Thyroid gland (tissue), 4 donors: ENCODE results near the gene TMSB10. TPM values are rescaled to one million over a fixed set of nuclear protein-coding genes. Genes with fewer than 3 reads are reported as not detected.
A peak's percentile ranks its signal among the peaks of the same experiment; 100 is the strongest.

Experiments used
- DNase-seq, 2 donors: peaks; one replicate each; pipeline ENCODE4 v3.0.0-alpha.2; 2019
- H3K27ac ChIP-seq, 3 donors: fragments of 200-600 bp; sonication (generic); 1 replicate in 2 of 3; 2 replicates in 1 of 3; pipeline ENCODE4 v1.5.1; 2016 to 2019; ENCODE audit warnings: mild to moderate bottlenecking in 1 of 3, moderate library complexity in 1 of 3
- H3K27me3 ChIP-seq: fragments of 200-600 bp; sonication (generic); one replicate; pipeline ENCODE4 v1.5.1; 2019
- H3K36me3 ChIP-seq, 2 donors: fragments of 200-600 bp; sonication (generic); one replicate each; pipeline ENCODE4 v1.5.1; 2016 to 2019
- H3K4me1 ChIP-seq, 2 donors: fragments of 200-600 bp; sonication (generic); one replicate each; pipeline ENCODE4 v1.5.1; 2017 to 2019
- H3K4me3 ChIP-seq, 3 donors: fragments of 200-600 bp; sonication (generic); replicated peaks in 1 of 3; 1 replicate in 2 of 3; 2 replicates in 1 of 3; pipeline ENCODE4 v1.5.1; 2016; ENCODE audit warnings: mild to moderate bottlenecking in 1 of 3
- H3K9me3 ChIP-seq: fragments of 200-600 bp; sonication (generic); one replicate; pipeline ENCODE4 v1.5.1; 2017
- POLR2A ChIP-seq, 2 donors: fragments of 450-650 bp; IDR thresholded peaks; one replicate each; pipeline ENCODE4 v1.6.1; 2017; ENCODE audit warnings: antibody characterized with exemption in 2 of 2, mild to moderate bottlenecking in 2 of 2, moderate library complexity in 1 of 2
- WGBS, 2 donors: methylation state at CpG; one replicate each; pipeline ENCODE4 v1.1.5; 2017; 5-methylcytosine and 5-hydroxymethylcytosine counted together
- intact Hi-C: fragments of 100-400 bp; cut with DNase I; formaldehyde crosslinking; loops from one replicate; pipeline ENCODE4 v1.15.1; 2023
- total RNA-seq, 4 donors: library from RNA; depleted of rRNA; stranded (reverse); fragments of >200 nt; gene quantifications; one replicate each; pipeline ENCODE4 v1.2.3, GENCODE V29; 2016
- TF ChIP-seq, protein P1 (sequence below), 6 experiments: fragments of 200-600 bp in 3 of 6; fragments of 450-650 bp in 3 of 6; sonication (generic) in 3 of 6; IDR thresholded peaks; one replicate each; pipeline ENCODE4 v1.5.1; 2016 to 2019; ENCODE audit warnings: antibody characterized with exemption in 6 of 6, mild to moderate bottlenecking in 2 of 6, inconsistent platforms in 1 of 6, moderate library complexity in 1 of 6

TMSB10 gene
- total RNA-seq, 4 donors from 2014 or later, result 958 to 1,745 (median 1,373) TPM

DNA sequence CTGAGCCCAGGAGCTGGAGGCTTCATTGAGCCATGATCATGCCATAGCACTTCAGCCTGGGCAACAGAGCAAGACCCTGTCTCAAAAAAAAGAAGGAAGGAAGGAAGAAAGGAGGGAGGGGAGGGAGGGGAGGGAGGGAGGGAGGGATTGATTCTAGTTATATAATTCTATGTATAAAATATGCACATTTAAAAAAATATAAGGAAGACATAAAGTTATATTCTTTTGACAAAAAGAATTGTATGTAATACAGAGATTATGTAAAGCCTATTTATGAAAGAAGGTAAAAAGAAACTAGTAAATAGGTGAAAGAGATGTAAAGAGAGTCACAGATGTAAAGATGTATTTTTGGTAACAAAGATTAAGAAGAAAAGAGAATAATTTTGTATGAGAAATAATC is 17.6 kb downstream of the TMSB10 start:
- Histone ChIP-seq H3K36me3 (no peaks in the 10 kb centered on the region), H3K27me3 (no peaks in the 10 kb centered on the region), H3K9me3 (no peaks in the 10 kb centered on the region), H3K4me1 (peaks cover 12 to 20% of the 10 kb centered on the region in 2 donors), H3K4me3 (no peak overlapping the region), H3K27ac (no peak overlapping the region)
- intact Hi-C loops, result no loop called here
- TF ChIP-seq, protein P1, sequence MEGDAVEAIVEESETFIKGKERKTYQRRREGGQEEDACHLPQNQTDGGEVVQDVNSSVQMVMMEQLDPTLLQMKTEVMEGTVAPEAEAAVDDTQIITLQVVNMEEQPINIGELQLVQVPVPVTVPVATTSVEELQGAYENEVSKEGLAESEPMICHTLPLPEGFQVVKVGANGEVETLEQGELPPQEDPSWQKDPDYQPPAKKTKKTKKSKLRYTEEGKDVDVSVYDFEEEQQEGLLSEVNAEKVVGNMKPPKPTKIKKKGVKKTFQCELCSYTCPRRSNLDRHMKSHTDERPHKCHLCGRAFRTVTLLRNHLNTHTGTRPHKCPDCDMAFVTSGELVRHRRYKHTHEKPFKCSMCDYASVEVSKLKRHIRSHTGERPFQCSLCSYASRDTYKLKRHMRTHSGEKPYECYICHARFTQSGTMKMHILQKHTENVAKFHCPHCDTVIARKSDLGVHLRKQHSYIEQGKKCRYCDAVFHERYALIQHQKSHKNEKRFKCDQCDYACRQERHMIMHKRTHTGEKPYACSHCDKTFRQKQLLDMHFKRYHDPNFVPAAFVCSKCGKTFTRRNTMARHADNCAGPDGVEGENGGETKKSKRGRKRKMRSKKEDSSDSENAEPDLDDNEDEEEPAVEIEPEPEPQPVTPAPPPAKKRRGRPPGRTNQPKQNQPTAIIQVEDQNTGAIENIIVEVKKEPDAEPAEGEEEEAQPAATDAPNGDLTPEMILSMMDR (IDR thresholded peaks at IDR 0.05), result no peak
- no peak for TF ChIP-seq POLR2A (IDR thresholded peaks at IDR 0.05)
- no peak for DNase-seq

DNA sequence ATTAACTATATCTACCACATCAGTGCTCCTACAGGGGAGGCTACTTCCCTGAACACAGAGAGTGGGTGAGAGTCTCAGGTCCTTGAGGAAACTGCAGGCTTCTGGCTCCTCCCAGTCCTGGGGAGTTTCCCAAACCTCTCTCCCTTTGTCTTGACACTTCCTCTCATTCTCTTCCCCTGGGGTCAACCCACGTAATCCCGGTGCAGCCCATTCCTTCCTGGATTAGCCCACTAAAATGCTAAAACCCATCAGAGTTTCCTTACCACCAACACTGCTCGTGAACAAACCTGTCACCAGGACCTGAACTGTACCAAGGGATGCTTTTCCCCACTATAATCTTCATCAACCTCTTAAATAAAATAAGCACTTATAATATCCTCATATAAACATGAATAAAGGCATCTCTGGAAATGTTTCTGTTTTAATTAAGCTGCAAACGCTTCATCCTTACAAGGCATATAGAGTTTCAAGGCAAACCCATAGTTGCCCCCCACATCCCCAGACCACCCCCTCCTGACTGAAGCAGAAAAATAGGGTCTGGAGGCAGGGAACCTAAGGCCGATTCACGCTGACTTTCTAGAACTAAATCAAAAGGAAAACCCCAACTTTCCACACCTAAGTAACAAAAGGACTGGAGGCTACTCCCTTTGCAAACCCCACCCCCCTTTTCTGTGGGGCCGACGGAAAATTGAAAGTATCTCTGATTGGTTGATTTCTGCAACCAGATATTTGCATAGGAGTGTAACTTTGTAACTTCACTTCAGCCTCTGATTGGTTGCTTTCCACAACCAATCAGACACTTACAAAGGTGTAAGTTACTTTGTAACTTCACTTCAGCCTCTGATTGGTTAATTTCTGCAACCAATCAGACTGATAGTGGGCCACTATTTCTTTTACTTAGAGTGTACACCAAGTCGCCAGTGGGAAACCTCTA is 19.0 kb downstream of the TMSB10 start:
- no peaks in the 10 kb centered on the region for H3K27me3 ChIP-seq
- H3K4me1 ChIP-seq, result peaks cover 12 to 20% of the 10 kb centered on the region in 2 donors
- no peak for TF ChIP-seq POLR2A (IDR thresholded peaks at IDR 0.05)
- TF ChIP-seq, protein P1 (IDR thresholded peaks at IDR 0.05), result no peak
- H3K9me3 ChIP-seq, result no peaks in the 10 kb centered on the region
- no peak for DNase-seq
- peak overlapping the region in 1 of 3 donors; percentile 7 for H3K27ac ChIP-seq
- 64 to 68% methylated on average over 9 of the region's 9 CpGs for WGBS, 2 donors
- H3K36me3 ChIP-seq, result no peaks in the 10 kb centered on the region
- intact Hi-C loops, result no loop called here
- no peak overlapping the region for H3K4me3 ChIP-seq

DNA sequence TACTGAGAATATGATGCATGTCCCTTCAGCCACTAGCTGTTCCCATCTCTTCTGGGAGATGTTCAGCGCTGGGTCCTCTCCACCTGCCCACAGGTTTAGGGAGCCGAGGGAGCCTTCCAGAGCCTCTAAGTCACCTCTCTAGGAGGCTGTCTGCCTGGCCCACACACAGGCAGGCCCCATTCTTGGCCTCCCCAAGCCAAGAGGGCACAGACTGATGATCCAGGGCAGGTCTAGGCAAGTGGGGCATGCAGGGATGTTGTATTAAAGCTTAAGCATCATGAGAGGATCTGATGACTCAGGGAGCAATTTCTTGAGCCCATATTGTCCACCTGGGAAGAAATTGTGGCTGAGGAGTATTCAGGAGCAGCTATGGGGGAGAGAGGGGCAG is 19.9 kb downstream of the TMSB10 start:
- TF ChIP-seq, protein P1 (IDR thresholded peaks at IDR 0.05), result no peak
- TF ChIP-seq POLR2A (IDR thresholded peaks at IDR 0.05), result no peak
- no peaks in the 10 kb centered on the region for H3K9me3 ChIP-seq
- peaks cover 9 to 16% of the 10 kb centered on the region in 2 donors for H3K4me1 ChIP-seq
- no peak overlapping the region for H3K27ac ChIP-seq
- intact Hi-C loops, result no loop called here
- H3K27me3 ChIP-seq, result no peaks in the 10 kb centered on the region
- no peak for DNase-seq
- 89 to 100% methylated on average over 2 of the region's 2 CpGs for WGBS, 2 donors
- H3K36me3 ChIP-seq, result no peaks in the 10 kb centered on the region
- no peak overlapping the region for H3K4me3 ChIP-seq

DNA sequence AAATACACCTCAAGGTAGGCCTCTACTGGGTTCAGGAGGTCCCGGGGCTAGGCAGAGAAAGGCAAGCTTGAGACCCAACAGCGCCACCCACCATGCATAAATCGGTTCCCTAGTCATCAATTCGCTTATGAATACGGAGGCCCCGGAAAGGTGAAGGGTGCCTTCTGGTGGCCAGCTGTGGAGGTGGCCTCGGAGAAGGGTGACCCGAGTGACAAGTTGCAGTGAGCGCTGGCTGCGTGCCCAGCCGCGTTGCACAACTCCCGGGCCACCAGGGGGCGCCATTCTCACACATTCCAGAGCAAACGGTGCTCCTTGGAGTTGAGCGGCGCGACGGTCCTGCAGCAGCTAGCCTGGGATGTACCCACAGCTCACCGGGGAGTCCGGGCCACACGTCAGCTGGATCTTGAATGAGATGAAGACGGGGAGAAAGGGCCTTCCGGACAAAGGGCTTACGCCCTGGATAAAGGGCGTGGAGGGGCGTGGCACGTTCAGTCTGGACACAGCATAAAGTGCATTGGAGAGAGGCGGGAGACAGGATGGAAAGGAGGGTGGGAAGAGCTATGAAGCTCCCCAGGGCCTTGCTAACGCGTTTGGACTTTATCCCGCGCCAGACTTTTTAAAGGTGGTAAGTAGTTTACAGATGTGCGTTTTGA is 20.4 kb downstream of the TMSB10 start:
- TF ChIP-seq, protein P1 (IDR thresholded peaks at IDR 0.05), result peak; percentile 92 to 99 (median 99)
- TF ChIP-seq POLR2A (IDR thresholded peaks at IDR 0.05), result no peak
- 4 to 6% methylated on average over 19 to 26 of the region's 34 CpGs for WGBS, 2 donors
- H3K27ac ChIP-seq, result no peak overlapping the region
- H3K27me3 ChIP-seq, result no peaks in the 10 kb centered on the region
- no peaks in the 10 kb centered on the region for H3K9me3 ChIP-seq
- peak overlapping the region in 1 of 3 donors; percentile 13 for H3K4me3 ChIP-seq
- peak; percentile 98 to 99 for DNase-seq
- H3K36me3 ChIP-seq, result no peaks in the 10 kb centered on the region
- H3K4me1 ChIP-seq, result peaks cover 9 to 14% of the 10 kb centered on the region in 2 donors
- intact Hi-C loops, result no loop called here

DNA sequence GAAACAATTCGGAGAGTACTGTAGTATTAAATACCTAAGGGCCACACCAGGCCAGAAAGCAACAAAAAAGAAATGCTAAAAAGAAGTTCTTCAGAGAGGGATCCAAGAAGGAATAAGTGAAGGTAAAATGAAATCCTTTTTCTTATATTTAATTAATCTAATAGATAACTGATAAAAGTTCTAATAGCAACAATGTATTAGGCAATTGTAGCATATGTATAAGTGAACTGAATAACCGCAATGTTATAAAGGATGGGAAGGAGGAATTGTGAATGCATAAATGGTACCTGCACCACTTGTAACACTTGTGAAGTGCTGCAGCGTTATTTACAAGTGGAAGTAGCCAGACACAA is 21.8 kb downstream of the TMSB10 start:
- DNase-seq, result no peak
- TF ChIP-seq POLR2A (IDR thresholded peaks at IDR 0.05), result no peak
- TF ChIP-seq, protein P1 (IDR thresholded peaks at IDR 0.05), result no peak
- no peaks in the 10 kb centered on the region for H3K36me3 ChIP-seq
- WGBS, 2 donors, result 40 to 44% methylated on average over 3 of the region's 3 CpGs
- H3K27me3 ChIP-seq, result no peaks in the 10 kb centered on the region
- H3K4me3 ChIP-seq, result no peak overlapping the region
- H3K9me3 ChIP-seq, result no peaks in the 10 kb centered on the region
- peaks cover 9 to 14% of the 10 kb centered on the region in 2 donors for H3K4me1 ChIP-seq
- intact Hi-C loops, result no loop called here
- no peak overlapping the region for H3K27ac ChIP-seq
